AG04449 (cell line): Measurements from ENCODE around the gene PON3.

ENCODE experiments used
- CTCF ChIA-PET: fragments of 350-600 bp; formaldehyde crosslinking; extraction: SDS; loops from one replicate; lab custom pipeline; 2021; ENCODE audit warnings: antibody characterized with exemption; lab: Yijun Ruan, JAX
- POLR2A ChIA-PET: fragments of 400-600, 350-600 bp; formaldehyde crosslinking; extraction: SDS; loops from one replicate; lab custom pipeline; 2020; ENCODE audit warnings: antibody characterized with exemption, inconsistent platforms; lab: Yijun Ruan, JAX
- DNase-seq: peaks from one replicate; pipeline ENCODE4 v3.0.0-alpha.2; 2010; ENCODE audit warnings: low read depth, low spot score
- H3K4me3 ChIP-seq: 2 replicates; pipeline ENCODE4 v1.5.1; 2011; ENCODE audit warnings: low read depth, mild to moderate bottlenecking, control low read depth, low read length
- CTCF ChIP-seq: IDR thresholded peaks from one replicate; pipeline ENCODE4 v1.5.1; 2011; ENCODE audit warnings: mild to moderate bottlenecking, moderate library complexity, low read length, control low read depth, inconsistent platforms; ENCODE audit not compliant: insufficient read depth; ENCODE audit errors: missing control alignments

PON3 gene

GRCh38 chr7:95324431-95324830 lies 71.7 kb downstream of the PON3 start, which contains the start of gene PON1:
PON1 (minus strand) TSS chr7:95324532; CDS start chr7:95324475, 57 bp downstream.
- TF ChIP-seq CTCF, result no peak
- POLR2A ChIA-PET, result no interaction called here
- CTCF ChIA-PET, result no interaction called here
- no peak within 1 kb of the TSS for H3K4me3 ChIP-seq
- no peak for DNase-seq

- CTCF ChIA-PET, result interaction anchor here (1.2 kb wide), 1 partner anchor 153 kb away, joined by 4 read pairs; no protein-coding TSS in a partner anchor
Observed at GRCh38 chr7:95323410-95324129, 72.6 kb downstream of the PON3 start.

GRCh38 chr7:95322854-95323253 lies 73.3 kb downstream of the PON3 start:
- no peak for DNase-seq
- CTCF ChIA-PET, result interaction anchor here (1.2 kb wide), 1 partner anchor 154 kb away, joined by 4 read pairs; no protein-coding TSS in a partner anchor
- no peak for TF ChIP-seq CTCF
- no peak overlapping the region for H3K4me3 ChIP-seq
- POLR2A ChIA-PET, result no interaction called here

More at GRCh38 chr7:95323410-95324129, 72.6 kb downstream of the PON3 start:
- no peak for DNase-seq
- no peak for TF ChIP-seq CTCF
- POLR2A ChIA-PET, result no interaction called here
- no peak overlapping the region for H3K4me3 ChIP-seq

GRCh38 chr7:95322396-95322795 lies 73.8 kb downstream of the PON3 start:
- no peak for TF ChIP-seq CTCF
- CTCF ChIA-PET, result no interaction called here
- H3K4me3 ChIP-seq, result no peak overlapping the region
- POLR2A ChIA-PET, result no interaction called here
- DNase-seq, result no peak

- H3K4me3 ChIP-seq, result no peak overlapping the region
- CTCF ChIA-PET, result interaction anchor here (0.6 kb wide), 1 partner anchor 489 kb away, joined by 3 read pairs; no protein-coding TSS in a partner anchor
- TF ChIP-seq CTCF, result no peak
- DNase-seq, result no peak
- POLR2A ChIA-PET, result no interaction called here
Observed at GRCh38 chr7:95321720-95322119, 74.5 kb downstream of the PON3 start.

GRCh38 chr7:95320651-95321050 lies 75.5 kb downstream of the PON3 start:
- no peak overlapping the region for H3K4me3 ChIP-seq
- no peak for DNase-seq
- TF ChIP-seq CTCF, result no peak
- CTCF ChIA-PET, result no interaction called here
- POLR2A ChIA-PET, result no interaction called here
